Activated T-cell treated with anti-CD3 and anti-CD28 coated beads, Interleukin-2, amount 50 U/mL, for 72 hours (primary cell): ENCODE measurements around the gene SERPINB3. TPM values are rescaled to one million over a fixed set of nuclear protein-coding genes. Genes with fewer than 3 reads are reported as not detected.
"Not testable (repeated sequence)": the region's sequence is repeated elsewhere in the genome, so short reads cannot be mapped to it uniquely, and the experiment has no call there.

Experiments used
- ATAC-seq, 2 donors: fragments of 150-1000 bp; cut with Tn5 transposase; replicated peaks in 1 of 2; 2 replicates each; pipeline ENCODE4 v1.10.0; 2021; ENCODE audit warnings: moderate library complexity in 2 of 2, mild to moderate bottlenecking in 1 of 2
- DNase-seq, 2 donors: peaks; one replicate each; pipeline ENCODE4 v3.0.0; 2021 to 2022; ENCODE audit warnings: mixed read lengths in 1 of 2
- H3K27ac Mint-ChIP-seq: one replicate; pipeline ENCODE4 v1.8.0; 2022; ENCODE audit warnings: mild to moderate bottlenecking, moderate library complexity, mixed read lengths
- H3K27me3 Mint-ChIP-seq: one replicate; pipeline ENCODE4 v1.8.0; 2022; ENCODE audit warnings: low read depth, mixed read lengths
- H3K36me3 Mint-ChIP-seq, 2 donors: one replicate each; pipeline ENCODE4 v1.8.0; 2022; ENCODE audit warnings: mixed read lengths in 2 of 2, mild to moderate bottlenecking in 1 of 2; ENCODE audit not compliant: insufficient read depth in 2 of 2
- H3K4me1 Mint-ChIP-seq: one replicate; pipeline ENCODE4 v1.8.0; 2022; ENCODE audit warnings: low read depth, mixed read lengths
- H3K4me3 Mint-ChIP-seq, 2 donors: one replicate each; pipeline ENCODE4 v1.8.0; 2022; ENCODE audit warnings: mild to moderate bottlenecking in 2 of 2, mixed read lengths in 2 of 2, moderate library complexity in 2 of 2
- H3K9me3 Mint-ChIP-seq, 2 donors: one replicate each; pipeline ENCODE4 v1.8.0; 2022; ENCODE audit warnings: mixed read lengths in 2 of 2
- total RNA-seq, 2 donors: library from RNA; stranded (reverse); gene quantifications; one replicate each; pipeline ENCODE4 v1.2.3, GENCODE V29; 2022

The SERPINB3 gene
- not detected for total RNA-seq

- not testable (repeated sequence) for H3K36me3 Mint-ChIP-seq, ATAC-seq, H3K9me3 Mint-ChIP-seq, H3K27me3 Mint-ChIP-seq, H3K27ac Mint-ChIP-seq, H3K4me1 Mint-ChIP-seq, H3K4me3 Mint-ChIP-seq, DNase-seq
Measured at GRCh38 chr18:63661750-63662149, at the start of gene SERPINB3. Gene SERPINB3, minus strand, starts transcription at chr18:63661893. Its CDS starts 677 bp downstream, at chr18:63661216.

- DNase-seq = no peak
- H3K27ac Mint-ChIP-seq = no peak overlapping the region
- peaks cover 0 to 4% of the 10 kb centered on the region in 2 donors for H3K9me3 Mint-ChIP-seq
- H3K27me3 Mint-ChIP-seq = no peaks in the 10 kb centered on the region
- ATAC-seq = no peak
- H3K4me3 Mint-ChIP-seq = no peak overlapping the region
- no peaks in the 10 kb centered on the region for H3K36me3 Mint-ChIP-seq
- no peaks in the 10 kb centered on the region for H3K4me1 Mint-ChIP-seq
Measured at GRCh38 chr18:63708650-63709049, 47.0 kb upstream of the SERPINB3 start.

GRCh38 chr18:63707816-63708215 is 46.1 kb upstream of the SERPINB3 start:
- no peak overlapping the region for H3K27ac Mint-ChIP-seq

GRCh38 chr18:63705401-63705800 is 43.7 kb upstream of the SERPINB3 start:
- Mint-ChIP-seq H3K27me3 (no peaks in the 10 kb centered on the region), H3K4me3 (no peak overlapping the region), H3K27ac (no peak overlapping the region), H3K4me1 (no peaks in the 10 kb centered on the region), H3K36me3 (no peaks in the 10 kb centered on the region), H3K9me3 (no peaks in the 10 kb centered on the region)
- DNase-seq (no peak), ATAC-seq (no peak)

More at GRCh38 chr18:63707816-63708215, 46.1 kb upstream of the SERPINB3 start:
- peaks cover 0 to 2% of the 10 kb centered on the region in 2 donors for H3K9me3 Mint-ChIP-seq
- ATAC-seq = no peak
- no peaks in the 10 kb centered on the region for H3K4me1 Mint-ChIP-seq
- H3K27me3 Mint-ChIP-seq = no peaks in the 10 kb centered on the region
- DNase-seq = no peak
- no peak overlapping the region for H3K4me3 Mint-ChIP-seq
- no peaks in the 10 kb centered on the region for H3K36me3 Mint-ChIP-seq

- Mint-ChIP-seq H3K4me1 (no peaks in the 10 kb centered on the region), H3K36me3 (no peaks in the 10 kb centered on the region)
Measured at GRCh38 chr18:63702660-63703059, 41.0 kb upstream of the SERPINB3 start, which contains the start of gene SERPINB11. Gene SERPINB11, plus strand, starts transcription at chr18:63702960. Its CDS starts 7,234 bp downstream, at chr18:63710194.

GRCh38 chr18:63701952-63702351 is 40.3 kb upstream of the SERPINB3 start:
- Mint-ChIP-seq H3K4me1 (no peaks in the 10 kb centered on the region), H3K9me3 (peaks cover 0 to 2% of the 10 kb centered on the region in 2 donors), H3K27me3 (no peaks in the 10 kb centered on the region), H3K27ac (no peak overlapping the region), H3K4me3 (no peak overlapping the region), H3K36me3 (no peaks in the 10 kb centered on the region)
- ATAC-seq (no peak), DNase-seq (no peak)

More at GRCh38 chr18:63702660-63703059, 41.0 kb upstream of the SERPINB3 start, which contains the start of gene SERPINB11:
- DNase-seq (no peak), ATAC-seq (no peak)
- peaks cover 0 to 2% of the 10 kb centered on the region in 2 donors for H3K9me3 Mint-ChIP-seq
- no peaks in the 10 kb centered on the region for H3K27me3 Mint-ChIP-seq
- no peak within 1 kb of the TSS for H3K4me3 Mint-ChIP-seq
- no peak within 1 kb of the TSS for H3K27ac Mint-ChIP-seq

- Mint-ChIP-seq H3K27ac (no peak overlapping the region), H3K27me3 (no peaks in the 10 kb centered on the region), H3K9me3 (peaks cover 0 to 2% of the 10 kb centered on the region in 2 donors), H3K4me3 (no peak overlapping the region), H3K36me3 (no peaks in the 10 kb centered on the region), H3K4me1 (no peaks in the 10 kb centered on the region)
- DNase-seq = no peak
- ATAC-seq = no peak
Measured at GRCh38 chr18:63700501-63700900, 38.8 kb upstream of the SERPINB3 start.

- no peaks in the 10 kb centered on the region for H3K4me1 Mint-ChIP-seq
Measured at GRCh38 chr18:63697097-63697660, 35.5 kb upstream of the SERPINB3 start.

GRCh38 chr18:63689064-63689463 is 27.4 kb upstream of the SERPINB3 start:
- no peak overlapping the region for H3K27ac Mint-ChIP-seq
- ATAC-seq (no peak), DNase-seq (no peak)
- peaks cover 3% of the 10 kb centered on the region for H3K27me3 Mint-ChIP-seq
- H3K4me3 Mint-ChIP-seq = no peak overlapping the region
- H3K4me1 Mint-ChIP-seq = no peaks in the 10 kb centered on the region
- H3K9me3 Mint-ChIP-seq = peaks cover 3 to 10% of the 10 kb centered on the region in 2 donors
- H3K36me3 Mint-ChIP-seq = no peaks in the 10 kb centered on the region

More at GRCh38 chr18:63697097-63697660, 35.5 kb upstream of the SERPINB3 start:
- H3K27ac Mint-ChIP-seq = no peak overlapping the region
- ATAC-seq (no peak), DNase-seq (no peak)
- no peak overlapping the region for H3K4me3 Mint-ChIP-seq
- H3K27me3 Mint-ChIP-seq = no peaks in the 10 kb centered on the region
- peaks cover 0 to 3% of the 10 kb centered on the region in 2 donors for H3K9me3 Mint-ChIP-seq
- no peaks in the 10 kb centered on the region for H3K36me3 Mint-ChIP-seq

GRCh38 chr18:63686871-63687270 is 25.2 kb upstream of the SERPINB3 start:
- peaks cover 3 to 8% of the 10 kb centered on the region in 2 donors for H3K9me3 Mint-ChIP-seq
- H3K36me3 Mint-ChIP-seq = no peaks in the 10 kb centered on the region
- ATAC-seq = no peak
- H3K4me3 Mint-ChIP-seq = no peak overlapping the region
- DNase-seq = no peak
- H3K4me1 Mint-ChIP-seq = no peaks in the 10 kb centered on the region
- H3K27ac Mint-ChIP-seq = no peak overlapping the region
- peaks cover 5% of the 10 kb centered on the region for H3K27me3 Mint-ChIP-seq

GRCh38 chr18:63684718-63685117 is 23.0 kb upstream of the SERPINB3 start:
- H3K4me3 Mint-ChIP-seq = no peak overlapping the region
- H3K9me3 Mint-ChIP-seq = peaks cover 0 to 2% of the 10 kb centered on the region in 2 donors
- no peaks in the 10 kb centered on the region for H3K36me3 Mint-ChIP-seq
- ATAC-seq (no peak), DNase-seq (no peak)
- no peak overlapping the region for H3K27ac Mint-ChIP-seq
- peaks cover 5% of the 10 kb centered on the region for H3K27me3 Mint-ChIP-seq
- H3K4me1 Mint-ChIP-seq = no peaks in the 10 kb centered on the region

GRCh38 chr18:63683890-63684289 is 22.2 kb upstream of the SERPINB3 start:
- Mint-ChIP-seq H3K9me3 (no peaks in the 10 kb centered on the region), H3K27me3 (peaks cover 5% of the 10 kb centered on the region), H3K4me1 (no peaks in the 10 kb centered on the region), H3K27ac (no peak overlapping the region), H3K36me3 (no peaks in the 10 kb centered on the region), H3K4me3 (no peak overlapping the region)
- ATAC-seq (no peak), DNase-seq (no peak)

GRCh38 chr18:63683152-63683551 is 21.5 kb upstream of the SERPINB3 start:
- peak overlapping the region; percentile 79 for H3K27ac Mint-ChIP-seq
- ATAC-seq = no peak
- H3K36me3 Mint-ChIP-seq = no peaks in the 10 kb centered on the region

More at GRCh38 chr18:63683152-63683551, 21.5 kb upstream of the SERPINB3 start:
- Mint-ChIP-seq H3K9me3 (no peaks in the 10 kb centered on the region), H3K4me1 (no peaks in the 10 kb centered on the region), H3K27me3 (peaks cover 5% of the 10 kb centered on the region), H3K4me3 (no peak overlapping the region)
- DNase-seq = no peak
